Right renal pelvis (tissue), 4 donors: ENCODE measurements around the gene DYNC1H1. TPM values are rescaled to one million over a fixed set of nuclear protein-coding genes. Genes with fewer than 3 reads are reported as not detected.

Source experiments
- DNase-seq, 4 donors: peaks; one replicate each; pipeline ENCODE4 v3.0.0-alpha.2; 2013; ENCODE audit warnings: low read depth in 4 of 4, low spot score in 3 of 4, missing footprints in 1 of 4
- polyA plus RNA-seq, 4 donors: library from polyadenylated mRNA; unstranded; fragments of 120-200 nt; gene quantifications; one replicate each; pipeline ENCODE4 v1.2.1, GENCODE V29; 2013; ENCODE audit not compliant: insufficient read length in 4 of 4

DYNC1H1 gene
- polyA plus RNA-seq, 4 donors, result 325 to 345 (median 335) TPM

GRCh38 chr14:102028733-102029132 is 64.4 kb downstream of the DYNC1H1 start:
- DNase-seq, result no peak

DNA sequence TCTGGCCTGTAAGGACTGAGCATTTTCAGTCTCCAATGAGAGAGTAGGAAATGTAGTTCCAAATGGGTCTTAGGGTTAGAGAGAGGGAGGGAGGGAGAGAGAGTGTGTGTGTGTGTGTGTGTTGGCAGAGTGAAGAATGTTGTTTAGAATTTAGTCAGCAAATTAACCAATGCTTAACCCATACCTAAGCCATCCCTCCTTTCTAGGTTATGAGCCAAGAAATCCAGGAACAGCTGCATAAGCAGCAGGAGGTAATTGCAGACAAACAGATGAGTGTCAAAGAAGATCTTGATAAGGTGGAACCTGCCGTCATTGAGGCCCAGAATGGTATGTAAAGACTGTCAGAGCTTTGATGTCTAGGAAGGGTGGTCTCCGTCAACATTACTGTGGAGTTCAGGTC is 65.6 kb downstream of the DYNC1H1 start:
- no peak for DNase-seq

GRCh38 chr14:102033241-102033640 is 68.9 kb downstream of the DYNC1H1 start:
- no peak for DNase-seq

GRCh38 chr14:102034301-102034700 is 69.9 kb downstream of the DYNC1H1 start:
- DNase-seq, result no peak

GRCh38 chr14:102035914-102036313 is 71.5 kb downstream of the DYNC1H1 start:
- no peak for DNase-seq

DNA sequence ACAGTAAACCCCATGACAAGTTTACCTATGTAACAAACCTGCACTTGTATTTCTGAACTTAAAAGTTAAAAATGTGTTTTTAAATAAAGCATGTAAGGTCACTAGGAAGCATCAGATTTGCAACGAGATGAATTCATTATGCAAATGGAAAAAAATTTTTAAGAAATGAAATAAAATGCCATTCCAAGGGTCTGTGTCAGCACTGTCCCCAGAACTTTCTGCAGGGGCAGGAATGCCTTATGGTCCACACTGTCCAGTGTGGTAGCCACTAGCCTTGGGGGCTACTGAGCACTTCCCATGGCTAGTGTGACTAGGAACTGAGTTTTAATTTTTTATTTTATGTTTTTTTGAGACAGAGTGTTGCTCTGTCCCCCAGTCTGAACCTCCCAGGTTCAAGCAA is 73.3 kb downstream of the DYNC1H1 start:
- no peak for DNase-seq

DNA sequence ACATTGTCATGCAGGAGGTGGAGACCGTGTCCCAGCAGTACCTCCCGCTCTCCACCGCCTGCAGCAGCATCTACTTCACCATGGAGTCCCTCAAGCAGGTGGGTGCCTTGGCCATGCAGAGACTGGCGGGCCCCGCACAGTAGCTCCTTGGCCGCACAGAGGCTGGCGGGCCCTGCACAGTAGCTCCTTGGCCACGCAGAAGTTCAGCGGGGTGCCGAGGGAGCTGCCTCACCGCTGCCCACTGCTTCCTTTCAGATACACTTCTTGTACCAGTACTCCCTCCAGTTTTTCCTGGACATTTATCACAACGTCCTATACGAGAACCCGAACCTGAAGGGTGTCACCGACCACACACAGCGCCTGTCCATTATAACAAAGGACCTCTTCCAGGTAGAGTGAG is 74.8 kb downstream of the DYNC1H1 start:
- no peak for DNase-seq

- DNase-seq, result no peak
Observed at GRCh38 chr14:102040153-102040552, 75.8 kb downstream of the DYNC1H1 start.

DNA sequence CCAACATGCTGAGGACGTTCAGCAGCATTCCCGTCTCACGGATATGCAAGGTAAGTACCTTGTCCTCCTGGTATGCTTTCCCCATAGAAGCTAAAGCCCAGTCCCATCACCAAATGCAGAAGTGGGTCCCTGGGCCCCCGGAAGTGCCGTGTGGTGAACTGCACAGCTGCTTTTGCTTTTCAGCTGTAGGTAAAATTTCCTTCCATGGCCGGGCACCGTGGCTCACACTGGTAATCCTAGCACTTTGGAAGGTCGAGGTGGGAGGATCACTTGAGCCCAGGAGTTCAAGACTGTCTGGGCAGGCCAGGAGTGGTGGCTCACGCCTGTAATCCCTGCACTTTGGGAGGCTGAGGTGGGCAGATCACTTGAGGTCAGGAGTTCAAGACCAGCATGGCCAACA is 78.3 kb downstream of the DYNC1H1 start:
- no peak for DNase-seq

DNA sequence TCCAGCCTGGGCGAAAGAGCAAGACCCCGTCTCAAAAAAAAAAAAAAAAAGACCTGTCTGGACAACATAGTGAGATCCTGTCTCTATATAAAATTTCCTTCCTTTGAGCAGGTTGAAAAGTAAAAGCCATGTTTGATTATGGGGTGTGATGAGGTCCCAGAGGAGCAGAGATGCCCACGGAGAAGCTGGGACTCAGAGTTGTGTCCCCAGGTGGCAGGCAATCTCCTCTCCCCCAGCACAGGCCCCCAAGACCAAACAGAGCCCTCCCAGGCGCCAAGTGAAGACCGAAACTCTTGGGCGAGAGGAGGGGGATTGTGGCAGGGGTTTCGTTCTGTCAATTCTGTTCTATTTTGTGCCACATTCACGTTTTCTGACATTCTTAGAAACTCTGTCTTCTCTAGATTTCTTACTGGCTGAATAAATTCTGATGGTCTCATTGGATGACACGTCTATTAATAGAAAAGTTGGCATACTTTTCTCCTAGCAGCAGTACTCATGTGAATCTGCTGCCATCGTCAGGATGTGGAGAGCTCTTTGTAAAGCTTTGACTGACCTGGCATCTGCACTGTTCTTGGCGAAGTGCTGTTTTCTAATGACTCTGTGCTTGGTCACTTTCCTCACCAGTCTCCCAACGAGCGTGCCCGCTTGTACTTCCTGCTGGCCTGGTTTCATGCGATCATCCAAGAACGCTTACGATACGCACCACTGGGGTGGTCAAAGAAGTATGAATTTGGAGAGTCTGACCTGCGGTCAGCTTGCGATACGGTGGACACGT is 79.1 kb downstream of the DYNC1H1 start:
- no peak for DNase-seq

GRCh38 chr14:102044566-102044965 is 80.2 kb downstream of the DYNC1H1 start:
- no peak for DNase-seq

- peak; percentile 43 to 61 (median 50) for DNase-seq
Observed at GRCh38 chr14:102046337-102047278, 82.2 kb downstream of the DYNC1H1 start.

- no peak for DNase-seq
Observed at GRCh38 chr14:102047808-102048540, 83.6 kb downstream of the DYNC1H1 start.

GRCh38 chr14:102049258-102050025 is 85.1 kb downstream of the DYNC1H1 start:
- no peak for DNase-seq

DNA sequence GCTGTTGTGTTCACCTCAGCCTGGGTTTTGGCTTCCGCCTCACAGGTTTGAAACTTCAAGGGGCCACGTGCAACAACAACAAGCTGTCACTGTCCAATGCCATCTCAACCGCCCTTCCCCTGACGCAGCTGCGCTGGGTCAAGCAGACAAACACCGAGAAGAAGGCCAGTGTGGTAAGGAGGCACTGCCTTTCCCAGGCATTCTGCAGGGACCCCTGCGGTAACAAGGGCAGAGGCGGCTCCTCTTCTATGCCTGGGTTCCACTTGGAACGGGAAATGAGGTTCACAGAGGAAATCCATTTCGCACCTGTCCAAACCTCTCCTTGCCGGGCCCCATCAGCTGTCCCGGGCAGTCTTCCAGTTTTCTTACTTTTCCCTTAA is 85.6 kb downstream of the DYNC1H1 start:
- no peak for DNase-seq

DNA sequence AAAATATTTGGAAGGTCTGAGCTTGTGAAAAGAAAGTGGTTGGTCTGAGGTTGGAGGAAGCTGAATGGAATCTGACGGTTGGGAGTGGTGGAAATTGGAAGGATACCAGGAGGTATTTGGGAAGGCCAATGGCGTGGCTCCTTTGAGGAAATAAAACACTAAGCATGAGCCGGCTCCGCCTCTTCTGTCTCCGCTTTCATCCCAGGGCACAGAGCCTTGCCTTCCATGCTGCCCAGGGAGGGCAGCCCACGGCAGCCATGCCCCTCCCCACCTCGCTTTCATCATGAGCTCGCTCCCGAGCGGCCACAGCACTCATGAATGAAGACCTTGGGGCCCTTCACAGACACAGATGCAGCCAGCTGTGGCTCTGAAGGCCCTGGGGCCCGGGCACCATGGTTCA is 86.3 kb downstream of the DYNC1H1 start:
- DNase-seq, result no peak

DNA sequence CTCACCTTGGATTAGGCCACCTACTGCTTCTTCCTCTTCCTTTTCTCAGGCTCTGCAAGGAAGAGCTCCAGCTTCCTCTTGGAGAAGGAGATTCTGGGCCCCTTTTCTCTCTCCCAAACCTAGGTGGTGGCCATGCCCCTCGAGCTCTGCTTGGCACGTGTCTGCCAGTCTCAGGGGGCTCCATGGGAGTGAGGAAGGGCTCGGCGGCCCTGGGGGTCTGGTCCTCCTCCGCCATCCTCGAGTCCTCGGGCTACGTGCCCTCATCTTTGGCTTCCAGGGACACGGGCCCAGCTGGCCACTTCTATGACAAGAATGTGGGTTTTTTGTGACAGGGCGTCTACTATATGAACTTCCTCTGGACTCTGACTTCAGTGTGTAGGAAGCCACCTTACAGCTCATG is 88.1 kb downstream of the DYNC1H1 start:
- no peak for DNase-seq

DNA sequence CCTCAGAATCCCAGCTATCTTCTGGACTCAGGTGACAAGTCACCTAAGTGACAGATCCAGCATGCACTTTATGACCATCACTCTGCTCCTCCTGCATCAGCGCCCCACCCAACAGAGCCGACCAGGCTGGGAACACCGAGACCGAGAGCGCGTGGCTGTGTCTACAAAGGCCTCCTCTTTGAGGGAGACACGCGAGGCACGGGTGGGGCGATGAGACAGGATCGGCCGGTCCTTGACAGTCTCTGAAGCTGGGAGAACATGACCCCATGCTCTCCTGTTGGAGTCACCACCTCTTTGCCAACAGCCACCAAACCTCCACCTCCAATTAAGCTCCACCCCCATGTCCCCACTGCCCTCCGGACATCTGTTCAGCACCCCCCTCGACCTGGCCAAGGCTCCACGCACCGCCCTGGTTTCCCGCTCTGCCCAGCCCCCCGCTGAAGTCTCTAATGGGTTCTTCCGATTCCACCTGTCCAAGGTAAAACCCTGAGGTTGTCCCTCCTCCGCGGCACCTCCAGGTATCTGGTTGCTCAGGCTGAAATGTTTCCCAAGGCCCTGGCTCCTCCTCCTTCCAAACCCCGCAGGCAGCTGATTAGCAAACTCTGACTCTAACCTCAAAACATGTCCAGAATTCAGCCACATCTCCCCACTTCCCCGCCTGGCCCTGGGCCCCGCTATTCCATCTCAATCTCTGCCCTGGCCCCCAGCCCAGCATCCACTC is 91.0 kb downstream of the DYNC1H1 start:
- DNase-seq, result no peak

- DNase-seq, result no peak
Observed at GRCh38 chr14:102056694-102057442, 92.5 kb downstream of the DYNC1H1 start.
